Measurements from ENCODE around the gene CDYL2. TPM values are rescaled to one million over a fixed set of nuclear protein-coding genes. Genes with fewer than 3 reads are reported as not detected.

CDYL2 gene
- total RNA-seq, 4 donors from 2014 or later: 7.4 to 18.6 (median 9.4) TPM

DNA sequence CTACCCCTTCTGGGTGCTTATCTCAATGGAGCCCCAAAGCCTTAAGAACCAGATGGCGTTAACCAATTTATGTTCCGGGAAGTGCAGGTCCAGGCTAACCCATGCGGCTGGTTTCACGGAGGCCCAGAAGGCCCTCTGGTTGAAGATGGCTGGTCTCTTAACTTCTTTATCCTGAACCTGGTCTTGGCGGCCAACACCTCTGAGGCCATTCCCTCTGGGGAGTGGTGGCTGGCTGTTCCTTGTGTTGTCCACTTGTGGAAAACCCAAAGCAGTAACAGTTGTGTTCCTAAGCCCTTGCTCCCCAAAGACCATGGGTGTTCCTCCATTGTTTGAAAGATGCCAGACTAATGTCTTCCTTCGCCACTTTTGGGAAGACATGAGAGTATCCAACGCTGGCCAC is 1.5 kb downstream of the CDYL2 start:
- TF ChIP-seq POLR2A (IDR thresholded peaks at IDR 0.05): no peak
- TF ChIP-seq, protein P1, sequence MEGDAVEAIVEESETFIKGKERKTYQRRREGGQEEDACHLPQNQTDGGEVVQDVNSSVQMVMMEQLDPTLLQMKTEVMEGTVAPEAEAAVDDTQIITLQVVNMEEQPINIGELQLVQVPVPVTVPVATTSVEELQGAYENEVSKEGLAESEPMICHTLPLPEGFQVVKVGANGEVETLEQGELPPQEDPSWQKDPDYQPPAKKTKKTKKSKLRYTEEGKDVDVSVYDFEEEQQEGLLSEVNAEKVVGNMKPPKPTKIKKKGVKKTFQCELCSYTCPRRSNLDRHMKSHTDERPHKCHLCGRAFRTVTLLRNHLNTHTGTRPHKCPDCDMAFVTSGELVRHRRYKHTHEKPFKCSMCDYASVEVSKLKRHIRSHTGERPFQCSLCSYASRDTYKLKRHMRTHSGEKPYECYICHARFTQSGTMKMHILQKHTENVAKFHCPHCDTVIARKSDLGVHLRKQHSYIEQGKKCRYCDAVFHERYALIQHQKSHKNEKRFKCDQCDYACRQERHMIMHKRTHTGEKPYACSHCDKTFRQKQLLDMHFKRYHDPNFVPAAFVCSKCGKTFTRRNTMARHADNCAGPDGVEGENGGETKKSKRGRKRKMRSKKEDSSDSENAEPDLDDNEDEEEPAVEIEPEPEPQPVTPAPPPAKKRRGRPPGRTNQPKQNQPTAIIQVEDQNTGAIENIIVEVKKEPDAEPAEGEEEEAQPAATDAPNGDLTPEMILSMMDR (IDR thresholded peaks at IDR 0.05): no peak

GRCh38 chr16:80802138-80802537 is 2.3 kb downstream of the CDYL2 start:
- H3K4me3 ChIP-seq: no peak overlapping the region
- no peaks in the 10 kb centered on the region for H3K9me3 ChIP-seq
- DNase-seq: no peak
- no peaks in the 10 kb centered on the region for H3K27me3 ChIP-seq
- no peak overlapping the region for H3K27ac ChIP-seq
- H3K4me1 ChIP-seq: peaks cover 0 to 7% (median 2%) of the 10 kb centered on the region in 4 donors
- TF ChIP-seq, protein P1 (IDR thresholded peaks at IDR 0.05): no peak
- no peak for TF ChIP-seq POLR2A (IDR thresholded peaks at IDR 0.05)
- H3K36me3 ChIP-seq: no peaks in the 10 kb centered on the region

More for the DNA sequence above, 1.5 kb downstream of the CDYL2 start:
- no peak for DNase-seq
- peak overlapping the region in 2 of 4 donors; percentile 44 to 46 for H3K27ac ChIP-seq
- no peaks in the 10 kb centered on the region for H3K36me3 ChIP-seq
- no peaks in the 10 kb centered on the region for H3K27me3 ChIP-seq
- H3K4me1 ChIP-seq: peaks cover 0 to 7% (median 2%) of the 10 kb centered on the region in 4 donors
- H3K9me3 ChIP-seq: no peaks in the 10 kb centered on the region
- H3K4me3 ChIP-seq: peak overlapping the region; percentile 49 to 91 (median 70)

DNA sequence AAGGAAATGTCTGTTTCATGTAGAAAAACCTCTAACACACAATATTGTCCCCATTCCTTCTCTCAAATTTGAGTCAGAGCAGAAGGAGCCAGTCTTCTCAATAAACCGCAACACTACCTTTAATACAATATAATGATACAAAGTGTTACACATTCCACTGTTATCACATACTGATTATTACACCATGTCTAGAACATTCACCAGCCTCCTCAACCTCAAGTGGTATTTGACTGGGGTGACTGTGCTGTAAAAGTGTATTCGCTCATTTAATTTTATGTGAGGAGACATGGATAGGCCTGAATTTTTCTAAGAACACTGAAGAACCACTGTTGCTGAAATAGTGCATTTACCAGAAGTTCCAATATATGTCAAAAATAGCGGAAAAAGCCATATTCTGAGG is 10.3 kb downstream of the CDYL2 start:
- H3K27ac ChIP-seq: no peak overlapping the region
- TF ChIP-seq, protein P1 (IDR thresholded peaks at IDR 0.05): no peak
- TF ChIP-seq POLR2A (IDR thresholded peaks at IDR 0.05): no peak
- H3K36me3 ChIP-seq: no peaks in the 10 kb centered on the region
- H3K9me3 ChIP-seq: no peaks in the 10 kb centered on the region
- no peaks in the 10 kb centered on the region for H3K27me3 ChIP-seq
- H3K4me1 ChIP-seq: no peaks in the 10 kb centered on the region
- no peak for DNase-seq
- no peak overlapping the region for H3K4me3 ChIP-seq

DNA sequence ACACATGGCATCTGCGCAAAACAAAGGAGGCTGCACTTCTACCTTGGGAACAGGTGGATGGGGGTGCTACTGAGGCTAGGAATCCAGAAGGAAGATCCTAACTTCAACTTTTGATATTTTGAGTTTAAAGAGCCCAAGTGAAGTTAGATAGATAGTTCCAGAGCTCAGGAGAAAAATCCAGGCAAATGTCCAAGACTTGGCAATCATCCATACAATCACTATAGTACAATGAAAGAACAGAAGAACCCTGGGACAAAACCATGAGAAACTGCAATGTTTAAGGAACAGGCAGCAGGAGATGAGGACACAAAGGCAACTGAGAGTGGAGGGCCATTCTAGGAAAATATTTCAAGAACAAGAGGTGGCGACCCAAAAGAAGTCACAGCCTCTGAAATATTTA is 12.4 kb downstream of the CDYL2 start:
- no peak for TF ChIP-seq POLR2A (IDR thresholded peaks at IDR 0.05)
- TF ChIP-seq, protein P1 (IDR thresholded peaks at IDR 0.05): no peak
- no peak overlapping the region for H3K4me3 ChIP-seq
- no peaks in the 10 kb centered on the region for H3K4me1 ChIP-seq
- H3K36me3 ChIP-seq: no peaks in the 10 kb centered on the region
- H3K27ac ChIP-seq: no peak overlapping the region
- no peaks in the 10 kb centered on the region for H3K27me3 ChIP-seq
- no peak for DNase-seq
- no peaks in the 10 kb centered on the region for H3K9me3 ChIP-seq

DNA sequence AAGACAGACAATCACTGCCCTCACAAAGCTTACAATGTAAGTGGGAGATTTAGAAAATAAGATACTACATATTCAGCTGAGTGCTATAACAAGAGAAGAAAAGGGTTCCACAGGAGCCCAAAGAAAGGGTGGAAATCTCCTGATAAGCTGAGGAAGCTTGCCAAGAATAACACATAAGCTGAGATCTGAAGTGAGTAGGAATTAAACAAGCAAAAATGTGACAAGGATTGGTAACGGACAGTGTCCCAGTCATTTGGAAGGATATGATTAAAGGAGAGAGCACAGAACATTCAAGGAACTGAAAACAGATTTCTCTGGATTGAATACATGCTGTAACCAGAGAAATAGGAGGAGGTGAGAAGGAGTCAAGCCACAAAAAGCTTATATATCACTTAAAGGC is 13.0 kb downstream of the CDYL2 start:
- Histone ChIP-seq H3K4me3 (no peak overlapping the region), H3K9me3 (no peaks in the 10 kb centered on the region)
- TF ChIP-seq, protein P1 (IDR thresholded peaks at IDR 0.05): no peak
- no peak for TF ChIP-seq POLR2A (IDR thresholded peaks at IDR 0.05)

DNA sequence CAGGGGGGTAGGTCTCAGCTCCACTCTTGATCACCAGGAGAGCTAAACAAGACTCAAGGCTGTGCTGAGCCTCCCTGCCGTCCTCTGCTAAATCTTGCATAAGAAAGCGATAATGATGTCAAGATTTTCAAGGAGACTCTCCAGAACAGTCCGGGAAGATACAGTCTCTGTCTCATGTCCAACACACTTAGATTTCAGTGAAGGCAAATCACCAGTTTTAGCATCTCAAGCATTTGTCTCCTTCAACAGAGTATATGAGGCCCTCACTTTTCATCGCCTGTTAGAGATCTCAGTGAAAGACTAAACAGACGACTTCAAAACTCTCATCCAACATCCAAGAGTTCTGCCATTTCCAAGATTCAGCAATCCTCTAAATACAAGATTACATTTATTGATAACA is 13.6 kb downstream of the CDYL2 start:
- no peak overlapping the region for H3K4me3 ChIP-seq
- TF ChIP-seq, protein P1 (IDR thresholded peaks at IDR 0.05): no peak
- no peaks in the 10 kb centered on the region for H3K9me3 ChIP-seq
- H3K36me3 ChIP-seq: no peaks in the 10 kb centered on the region
- H3K27ac ChIP-seq: no peak overlapping the region
- H3K4me1 ChIP-seq: no peaks in the 10 kb centered on the region
- no peaks in the 10 kb centered on the region for H3K27me3 ChIP-seq
- DNase-seq: no peak

More for the DNA sequence above, 13.0 kb downstream of the CDYL2 start:
- no peaks in the 10 kb centered on the region for H3K4me1 ChIP-seq
- no peak for DNase-seq
- H3K27me3 ChIP-seq: no peaks in the 10 kb centered on the region
- H3K36me3 ChIP-seq: no peaks in the 10 kb centered on the region
- no peak overlapping the region for H3K27ac ChIP-seq

Measured in Peyer's patch (tissue), 4 donors.